Activated CD8-positive, alpha-beta T cell treated with anti-CD3 and anti-CD28 coated beads for 36 hours (primary cell): ENCODE measurements around the gene IL1A. TPM values are rescaled to one million over a fixed set of nuclear protein-coding genes. Genes with fewer than 3 reads are reported as not detected.

Source experiments
- ATAC-seq: fragments of 200-7000 bp; cut with Tn5 transposase; one replicate; pipeline ENCODE4 v1.10.0; 2021; ENCODE audit warnings: mild to moderate bottlenecking, moderate library complexity
- CTCF ChIA-PET: fragments of 350-600 bp; sonication (Branson Sonifier 250); formaldehyde crosslinking; loops from one replicate; lab custom pipeline; 2021; ENCODE audit warnings: antibody characterized with exemption; lab: Charles Lee
- POLR2A ChIA-PET: fragments of 350-600 bp; sonication (Branson Sonifier 250); formaldehyde crosslinking; loops from one replicate; lab custom pipeline; 2021; ENCODE audit warnings: antibody characterized with exemption; lab: Charles Lee
- DNase-seq: peaks from one replicate; pipeline ENCODE4 v3.0.0-alpha.2; 2020
- H3K27ac Mint-ChIP-seq: one replicate; pipeline ENCODE4 v1.8.0; 2021; ENCODE audit warnings: mild to moderate bottlenecking, mixed read lengths
- H3K27me3 Mint-ChIP-seq: one replicate; pipeline ENCODE4 v1.8.0; 2021; ENCODE audit warnings: mixed read lengths
- H3K36me3 Mint-ChIP-seq: one replicate; pipeline ENCODE4 v1.8.0; 2021; ENCODE audit warnings: low read depth, mixed read lengths
- H3K4me1 Mint-ChIP-seq: one replicate; pipeline ENCODE4 v1.8.0; 2021; ENCODE audit warnings: low read depth, mixed read lengths
- H3K4me3 Mint-ChIP-seq: one replicate; pipeline ENCODE4 v1.8.0; 2021; ENCODE audit warnings: mild to moderate bottlenecking, moderate library complexity, mixed read lengths
- H3K9me3 Mint-ChIP-seq: one replicate; pipeline ENCODE4 v1.8.0; 2021; ENCODE audit warnings: mixed read lengths
- intact Hi-C: fragments of 100-400 bp; cut with micrococcal nuclease; formaldehyde crosslinking; loops from one replicate; pipeline ENCODE4 v1.10.0; 2022
- total RNA-seq, 2 experiments: library from RNA; stranded (reverse); gene quantifications; one replicate each; pipeline ENCODE4 v1.2.3, GENCODE V29; 2021
- TF ChIP-seq, protein P1 (sequence below): fragments of 200-600 bp; IDR thresholded peaks from one replicate; pipeline ENCODE4 v1.8.0; 2022; ENCODE audit warnings: antibody characterized with exemption, mild to moderate bottlenecking

IL1A gene
- total RNA-seq, 2 experiments from 2014 or later, result 0.69 to 0.99 TPM

DNA sequence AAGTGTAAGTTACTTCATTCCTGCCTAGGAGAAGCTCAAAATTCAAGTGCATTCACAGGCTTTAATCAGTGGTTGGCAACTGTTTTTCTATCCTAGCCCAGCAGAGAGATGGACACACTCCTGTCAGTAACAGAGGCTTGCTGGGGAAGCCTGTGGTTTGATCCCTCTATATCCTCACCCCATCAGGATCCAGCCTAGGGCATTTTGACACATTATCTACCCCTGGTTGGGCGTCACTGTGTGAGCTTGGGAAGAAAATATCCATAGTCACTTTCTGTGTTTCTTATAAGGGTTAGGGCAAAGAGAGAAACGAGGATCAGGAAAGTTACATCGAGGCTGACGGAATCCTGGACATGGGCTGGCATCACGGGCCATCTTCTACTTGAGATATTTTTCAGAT is 53.5 kb downstream of the IL1A start:
- H3K4me1 Mint-ChIP-seq, result peaks cover 3% of the 10 kb centered on the region
- POLR2A ChIA-PET, result no interaction called here

DNA sequence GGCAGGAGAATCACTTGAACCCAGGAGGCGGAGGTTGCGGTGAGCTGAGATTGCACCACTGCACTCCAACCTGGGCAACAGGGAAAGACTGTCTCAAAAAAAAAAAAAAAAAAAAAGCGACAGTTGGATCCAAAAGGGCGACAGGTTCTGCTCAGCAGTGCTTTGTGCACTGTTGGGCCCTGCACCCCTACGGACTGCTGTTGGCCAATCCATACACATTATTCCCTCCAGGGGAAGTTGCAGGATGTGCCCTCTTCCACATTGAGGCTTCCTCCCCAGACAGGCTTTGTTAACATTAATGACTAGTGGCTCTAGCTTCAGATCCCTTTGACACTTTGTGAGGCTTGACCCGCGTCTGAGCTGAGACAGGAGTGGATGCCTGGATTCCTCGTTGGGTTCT is 54.1 kb downstream of the IL1A start:
- no peak overlapping the region for H3K4me3 Mint-ChIP-seq
- H3K27me3 Mint-ChIP-seq, result no peaks in the 10 kb centered on the region
- no peaks in the 10 kb centered on the region for H3K36me3 Mint-ChIP-seq
- no peak for DNase-seq
- ChIA-PET CTCF (interaction anchor here (1.2 to 10.8 kb wide), 4 partner anchors 12 to 130 kb away, joined by 3 to 291 read pairs (median 128); no protein-coding TSS in a partner anchor), POLR2A (no interaction called here)
- no peaks in the 10 kb centered on the region for H3K9me3 Mint-ChIP-seq
- peaks cover 3% of the 10 kb centered on the region for H3K4me1 Mint-ChIP-seq
- no peak overlapping the region for H3K27ac Mint-ChIP-seq
- ATAC-seq, result no peak
- TF ChIP-seq, protein P1, sequence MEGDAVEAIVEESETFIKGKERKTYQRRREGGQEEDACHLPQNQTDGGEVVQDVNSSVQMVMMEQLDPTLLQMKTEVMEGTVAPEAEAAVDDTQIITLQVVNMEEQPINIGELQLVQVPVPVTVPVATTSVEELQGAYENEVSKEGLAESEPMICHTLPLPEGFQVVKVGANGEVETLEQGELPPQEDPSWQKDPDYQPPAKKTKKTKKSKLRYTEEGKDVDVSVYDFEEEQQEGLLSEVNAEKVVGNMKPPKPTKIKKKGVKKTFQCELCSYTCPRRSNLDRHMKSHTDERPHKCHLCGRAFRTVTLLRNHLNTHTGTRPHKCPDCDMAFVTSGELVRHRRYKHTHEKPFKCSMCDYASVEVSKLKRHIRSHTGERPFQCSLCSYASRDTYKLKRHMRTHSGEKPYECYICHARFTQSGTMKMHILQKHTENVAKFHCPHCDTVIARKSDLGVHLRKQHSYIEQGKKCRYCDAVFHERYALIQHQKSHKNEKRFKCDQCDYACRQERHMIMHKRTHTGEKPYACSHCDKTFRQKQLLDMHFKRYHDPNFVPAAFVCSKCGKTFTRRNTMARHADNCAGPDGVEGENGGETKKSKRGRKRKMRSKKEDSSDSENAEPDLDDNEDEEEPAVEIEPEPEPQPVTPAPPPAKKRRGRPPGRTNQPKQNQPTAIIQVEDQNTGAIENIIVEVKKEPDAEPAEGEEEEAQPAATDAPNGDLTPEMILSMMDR, result no peak
- intact Hi-C loops, result no loop called here

More for the DNA sequence above, 53.5 kb downstream of the IL1A start:
- no peak for DNase-seq
- Mint-ChIP-seq H3K27ac (no peak overlapping the region), H3K9me3 (no peaks in the 10 kb centered on the region), H3K36me3 (no peaks in the 10 kb centered on the region), H3K4me3 (no peak overlapping the region), H3K27me3 (no peaks in the 10 kb centered on the region)
- CTCF ChIA-PET, result interaction anchor here (1.9 to 10.8 kb wide), 4 partner anchors 10 to 130 kb away, joined by 4 to 291 read pairs (median 128); no protein-coding TSS in a partner anchor
- ATAC-seq, result no peak
- intact Hi-C loops, result no loop called here
- TF ChIP-seq, protein P1, result no peak

DNA sequence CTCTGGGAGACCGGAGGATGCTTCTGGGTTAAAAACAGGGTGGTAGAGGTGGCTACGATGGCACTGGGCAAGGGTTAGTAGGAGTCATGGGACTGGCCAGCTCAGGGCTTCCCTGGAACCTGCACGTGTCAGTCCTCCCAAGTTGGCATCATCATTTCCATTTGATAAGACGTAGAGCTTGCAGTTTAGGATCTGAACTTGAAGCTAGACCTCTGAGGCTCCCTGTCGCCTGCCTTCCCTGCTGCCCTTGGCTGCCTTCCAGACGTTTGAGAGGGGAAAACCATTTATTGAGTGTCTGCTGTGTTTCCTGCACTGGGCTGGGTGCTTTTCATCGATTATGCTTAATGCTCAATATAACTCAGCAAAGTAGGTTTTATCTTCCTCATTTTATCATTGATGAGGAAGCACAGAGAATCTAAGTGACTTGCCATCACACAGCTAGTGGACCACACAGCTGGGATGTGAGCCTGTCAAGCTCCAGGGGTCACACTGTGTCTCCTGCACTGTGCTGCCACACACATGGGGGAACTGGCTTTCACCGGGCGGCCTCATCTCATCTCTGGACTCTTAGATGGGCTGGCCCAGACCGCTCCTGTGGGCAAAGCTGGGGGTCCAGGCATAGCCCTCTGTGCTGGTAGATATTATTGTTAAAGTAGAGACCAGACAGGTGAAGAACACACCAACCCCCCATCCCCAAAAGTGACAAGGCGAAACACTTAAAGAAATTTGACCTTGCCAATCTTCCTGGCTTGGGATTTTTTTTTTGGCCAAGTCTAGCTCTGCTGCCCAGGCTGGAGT is 55.7 kb downstream of the IL1A start:
- peaks cover 3% of the 10 kb centered on the region for H3K4me1 Mint-ChIP-seq
- H3K4me3 Mint-ChIP-seq, result no peak overlapping the region
- no peaks in the 10 kb centered on the region for H3K27me3 Mint-ChIP-seq
- ChIA-PET POLR2A (interaction anchor here (0.6 to 1.0 kb wide), 2 partner anchors 16 to 48 kb away, joined by 3 to 4 read pairs; no protein-coding TSS in a partner anchor), CTCF (interaction anchor here (1.0 to 10.8 kb wide), 15 partner anchors 9 to 214 kb away, joined by 3 to 291 read pairs (median 15); partner anchors contain the start of genes CHCHD5 and SLC20A1)
- H3K9me3 Mint-ChIP-seq, result no peaks in the 10 kb centered on the region
- ATAC-seq (no peak), DNase-seq (no peak)
- intact Hi-C loops, result no loop called here
- no peak overlapping the region for H3K27ac Mint-ChIP-seq
- no peaks in the 10 kb centered on the region for H3K36me3 Mint-ChIP-seq
- TF ChIP-seq, protein P1, result no peak

DNA sequence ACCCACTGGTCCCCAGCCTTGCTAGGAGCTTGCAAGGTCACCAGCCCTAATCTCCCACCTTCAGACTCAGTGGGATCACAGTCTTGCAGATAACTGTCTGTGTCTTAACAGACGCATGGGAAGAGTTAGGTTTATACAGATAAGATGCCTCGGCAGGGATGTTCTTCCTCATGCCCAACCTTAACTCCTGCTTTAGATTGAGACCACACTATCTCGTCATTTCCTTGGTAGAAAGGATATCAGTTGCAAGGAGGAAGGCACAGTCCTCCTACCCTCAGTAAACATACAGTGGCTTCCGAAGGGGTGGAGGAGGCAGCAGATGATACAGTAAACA is 56.3 kb downstream of the IL1A start:
- no peak overlapping the region for H3K4me3 Mint-ChIP-seq
- H3K36me3 Mint-ChIP-seq, result no peaks in the 10 kb centered on the region
- intact Hi-C loops, result no loop called here
- DNase-seq, result no peak
- no peak for ATAC-seq
- ChIA-PET CTCF (interaction anchor here (1.0 to 10.8 kb wide), 18 partner anchors 10 to 227 kb away, joined by 3 to 291 read pairs (median 9); partner anchors contain the start of genes CHCHD5 and SLC20A1), POLR2A (no interaction called here)
- TF ChIP-seq, protein P1, result no peak
- H3K27me3 Mint-ChIP-seq, result no peaks in the 10 kb centered on the region
- no peaks in the 10 kb centered on the region for H3K9me3 Mint-ChIP-seq
- peaks cover 3% of the 10 kb centered on the region for H3K4me1 Mint-ChIP-seq
- no peak overlapping the region for H3K27ac Mint-ChIP-seq
